Kidney glomerular epithelial cell (primary cell): Measurements from ENCODE around the gene CRYBG3.

Experiments
- DNase-seq: peaks from one replicate; lab custom pipeline; 2025; lab: John Stamatoyannopoulos, UW

The CRYBG3 gene

DNA sequence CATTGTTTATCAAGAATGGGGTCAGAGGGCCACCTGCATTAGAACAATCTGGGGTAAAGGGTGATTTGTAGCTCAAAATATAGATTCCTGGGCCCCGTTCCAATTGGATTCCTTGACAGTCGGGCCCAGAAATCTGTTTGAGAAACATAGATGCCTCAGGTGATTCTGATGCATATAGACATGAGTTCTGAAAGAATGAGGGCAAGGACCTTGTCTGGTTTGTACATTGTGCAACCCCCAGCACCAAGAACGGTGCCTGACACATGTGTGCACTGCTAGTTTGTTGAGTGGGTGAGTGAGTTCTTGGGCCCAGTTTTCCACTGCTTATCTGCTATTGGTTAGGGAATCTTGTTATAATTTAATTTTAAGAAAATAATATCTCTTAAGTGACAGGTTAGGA, 16.6 kb downstream of the CRYBG3 start:
- no peak for DNase-seq

- no peak for DNase-seq
These were observed 18.1 kb downstream of the CRYBG3 start for GRCh38 chr3:97839944-97840343.

DNA sequence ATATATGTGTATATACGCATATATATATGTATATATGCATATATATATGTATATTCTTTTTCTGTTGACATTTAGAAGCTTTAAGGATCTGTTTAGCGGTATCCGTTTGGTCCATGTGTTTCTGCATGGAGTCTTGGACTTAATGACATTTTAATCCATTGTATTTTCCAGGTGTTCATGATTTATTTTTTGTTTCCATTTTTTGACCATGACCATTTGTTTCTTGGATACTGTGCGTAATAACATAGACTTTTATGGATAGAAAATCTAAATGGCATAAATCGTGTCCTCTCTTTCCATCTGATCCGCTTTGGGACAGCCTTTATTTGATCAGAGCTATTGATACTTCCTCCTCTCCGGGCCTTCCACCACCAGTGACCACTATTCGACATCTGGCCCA, 19.5 kb downstream of the CRYBG3 start:
- DNase-seq: no peak

DNA sequence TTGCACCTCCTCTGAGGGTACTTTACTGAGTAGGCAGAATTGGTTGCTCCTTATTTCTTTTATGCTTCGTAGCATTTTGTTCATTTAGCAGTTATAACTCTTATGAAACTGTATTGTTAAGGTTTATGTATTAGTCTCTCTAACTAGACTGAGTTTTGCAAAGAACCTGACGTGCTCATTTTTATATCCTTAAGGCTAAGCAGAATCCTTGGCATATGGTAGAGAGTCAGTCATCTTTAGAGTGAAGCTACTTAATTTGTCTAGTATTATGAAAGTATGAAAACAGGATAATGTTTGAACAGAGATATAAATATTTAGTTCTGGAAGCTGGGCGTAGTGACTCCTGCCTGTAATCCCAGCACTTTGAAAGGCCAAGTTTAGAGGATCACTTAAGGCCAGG, 20.1 kb downstream of the CRYBG3 start:
- DNase-seq: no peak

- no peak for DNase-seq
These were observed 27.0 kb downstream of the CRYBG3 start for GRCh38 chr3:97848779-97849178.

DNA sequence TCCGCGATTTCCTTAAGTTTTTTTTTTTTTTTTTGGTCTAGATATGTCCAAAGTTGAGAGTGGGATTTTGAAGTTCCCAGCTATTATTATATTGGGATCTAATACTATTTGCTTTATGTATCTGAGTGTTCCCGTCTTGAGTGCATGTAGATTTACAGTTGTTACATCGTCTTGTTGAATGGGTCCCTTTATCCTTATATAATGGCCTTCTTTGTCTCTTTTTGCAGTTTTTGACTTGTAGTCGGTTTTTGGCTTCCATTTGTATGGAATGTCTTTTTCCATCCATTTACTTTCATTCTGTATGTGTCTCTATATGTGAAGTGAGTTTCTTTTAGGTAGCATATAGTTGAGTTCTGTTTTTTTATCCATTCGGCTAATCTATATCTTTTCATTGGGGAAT, 35.6 kb downstream of the CRYBG3 start:
- no peak for DNase-seq

DNA sequence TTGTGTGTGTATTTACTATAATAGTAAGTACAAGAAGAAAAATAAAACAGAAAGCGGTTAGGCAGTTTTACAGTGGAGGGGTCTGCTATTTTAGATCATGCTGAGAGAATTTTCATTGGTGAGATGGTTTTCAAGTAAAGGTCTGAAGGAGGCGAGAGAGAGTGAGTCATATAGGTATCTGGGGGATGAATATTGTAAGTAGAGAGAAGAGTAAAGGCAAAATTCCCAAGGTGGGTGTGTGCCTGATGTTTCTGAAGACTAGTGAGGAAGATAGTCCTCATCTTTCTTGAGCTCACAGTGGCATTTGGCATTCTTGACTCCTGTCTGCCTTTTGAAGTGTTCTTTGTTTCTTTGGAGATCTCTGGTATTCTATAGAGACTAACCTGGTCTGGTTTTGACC, 38.6 kb downstream of the CRYBG3 start:
- peak; percentile 1 for DNase-seq

DNA sequence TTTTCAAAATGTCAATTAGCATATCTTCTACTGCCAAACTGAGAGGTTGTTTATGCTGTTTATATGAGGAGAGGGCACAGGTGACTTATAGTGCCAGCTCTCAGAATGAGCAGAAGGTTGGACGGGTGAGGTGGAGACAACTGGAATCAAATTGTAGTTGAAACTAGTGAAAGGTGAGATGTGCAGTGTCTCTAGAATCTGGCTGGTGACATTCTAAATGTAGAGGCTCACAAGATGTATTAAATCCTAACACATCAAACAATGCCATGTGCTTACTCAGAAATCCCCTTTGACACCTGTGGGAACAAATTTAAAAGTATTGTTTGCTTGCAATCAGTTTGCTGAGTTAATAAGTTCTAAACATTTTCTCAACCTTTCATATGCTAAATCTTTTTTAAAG, 40.8 kb downstream of the CRYBG3 start:
- DNase-seq: no peak

- DNase-seq: peak; percentile 11
These were observed 41.2 kb downstream of the CRYBG3 start for GRCh38 chr3:97863031-97863430.

GRCh38 chr3:97863775-97864174, 42.0 kb downstream of the CRYBG3 start:
- DNase-seq: no peak

- DNase-seq: no peak
These were observed 49.4 kb downstream of the CRYBG3 start for GRCh38 chr3:97871186-97871585.

DNA sequence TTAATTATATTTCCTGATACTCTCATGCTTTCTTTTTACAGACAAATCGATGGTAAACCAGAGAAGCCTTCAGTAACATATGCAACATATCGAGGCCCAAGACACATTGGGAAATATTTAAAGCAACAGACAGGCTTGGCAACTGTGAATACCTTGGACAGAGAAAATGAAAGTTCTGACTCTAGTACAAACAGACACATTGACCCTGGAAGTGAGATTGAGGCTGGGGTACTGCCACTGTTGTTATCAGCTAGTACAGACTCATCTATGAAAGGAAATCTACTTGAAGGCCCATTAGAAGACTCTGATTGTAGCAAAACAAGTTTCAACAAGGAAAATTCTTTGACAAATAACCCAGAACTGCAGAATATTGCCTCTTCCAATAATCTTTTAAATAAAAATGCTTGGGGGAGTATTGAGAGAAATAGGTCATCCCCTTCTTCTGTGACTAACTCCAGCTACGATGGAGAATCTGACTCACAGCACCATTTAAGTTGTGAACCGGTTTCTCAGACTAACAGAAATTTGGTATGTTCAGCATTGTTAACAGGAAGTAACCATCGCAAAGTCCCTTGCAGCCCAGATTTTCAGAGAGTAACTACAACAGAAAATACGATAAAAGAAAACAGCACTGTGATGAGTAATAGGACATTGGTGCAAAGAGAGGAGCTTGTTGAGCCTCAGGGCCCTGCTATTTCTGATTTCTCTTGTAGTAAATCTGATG, 50.2 kb downstream of the CRYBG3 start:
- peak; percentile 81 for DNase-seq

DNA sequence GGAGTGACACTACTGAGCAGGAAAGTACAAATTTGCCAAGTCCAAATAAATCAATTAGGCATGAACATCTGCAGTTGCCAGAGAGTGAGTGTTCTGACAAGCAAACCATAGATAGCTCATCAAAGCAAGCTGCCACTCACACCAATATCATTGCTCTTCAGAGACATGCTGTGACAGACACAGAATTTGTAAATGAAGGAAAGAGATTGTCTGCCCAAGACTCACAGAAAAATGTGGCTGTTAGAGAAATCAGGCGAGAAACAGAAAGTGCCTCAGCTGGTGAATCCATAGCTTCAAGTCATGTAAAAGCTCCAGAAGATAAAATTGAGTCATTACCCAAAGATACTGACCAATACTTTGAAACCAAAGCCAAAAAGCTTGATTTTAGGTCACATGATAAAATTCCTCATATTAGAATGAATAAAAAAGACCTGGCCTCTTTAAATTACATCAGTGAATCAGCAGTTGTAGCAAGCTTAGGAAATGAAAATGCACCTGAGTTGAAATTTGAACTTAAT, 50.8 kb downstream of the CRYBG3 start:
- DNase-seq: no peak

- DNase-seq: peak; percentile 11
These were observed 58.5 kb downstream of the CRYBG3 start for GRCh38 chr3:97880267-97880666.

GRCh38 chr3:97882975-97883598, 61.3 kb downstream of the CRYBG3 start:
- DNase-seq: peak; percentile 61

DNA sequence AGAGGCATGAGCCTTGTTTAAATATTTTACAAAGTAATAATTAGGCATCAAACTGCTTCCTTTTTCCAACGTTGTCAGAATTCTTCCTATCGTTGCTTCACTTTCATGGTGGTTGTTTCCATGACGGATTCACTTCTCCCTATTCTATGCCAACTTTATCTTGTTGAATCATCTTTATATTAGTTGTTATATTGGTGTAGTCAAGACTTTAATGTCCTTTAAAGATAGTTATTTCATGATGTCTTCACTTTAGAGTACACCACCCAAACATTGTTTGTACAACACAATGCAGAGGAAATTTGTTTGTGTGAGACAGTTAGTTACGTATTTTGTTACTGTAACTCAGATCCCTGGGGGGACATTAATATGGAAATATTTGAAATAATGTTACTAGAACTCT, 61.9 kb downstream of the CRYBG3 start:
- DNase-seq: no peak

DNA sequence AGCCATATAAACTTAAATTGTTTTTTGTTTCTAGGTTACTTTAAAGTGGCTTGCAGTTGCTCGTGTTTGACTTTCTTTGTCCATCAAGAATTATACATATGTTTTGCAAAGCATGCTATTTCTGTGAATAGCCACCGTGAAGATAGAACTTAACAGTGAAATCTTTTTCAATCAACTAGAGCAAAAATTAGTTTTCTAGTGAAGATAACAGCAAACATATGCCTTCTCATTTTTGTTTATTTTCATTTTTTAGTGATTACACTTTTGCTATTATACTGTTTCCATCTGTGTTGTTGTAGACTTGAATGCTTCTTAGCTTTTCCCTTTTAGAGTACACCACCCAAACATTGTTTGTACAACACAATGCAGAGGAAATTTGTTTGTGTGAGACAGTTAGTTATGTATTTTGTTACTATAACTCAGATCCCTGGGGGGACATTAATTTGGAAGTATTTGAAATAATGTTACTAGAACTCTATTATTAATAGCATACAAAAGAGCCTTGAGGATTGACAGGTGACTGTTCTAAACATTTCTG, 62.8 kb downstream of the CRYBG3 start:
- DNase-seq: no peak

GRCh38 chr3:97885931-97886824, 64.4 kb downstream of the CRYBG3 start:
- DNase-seq: no peak

DNA sequence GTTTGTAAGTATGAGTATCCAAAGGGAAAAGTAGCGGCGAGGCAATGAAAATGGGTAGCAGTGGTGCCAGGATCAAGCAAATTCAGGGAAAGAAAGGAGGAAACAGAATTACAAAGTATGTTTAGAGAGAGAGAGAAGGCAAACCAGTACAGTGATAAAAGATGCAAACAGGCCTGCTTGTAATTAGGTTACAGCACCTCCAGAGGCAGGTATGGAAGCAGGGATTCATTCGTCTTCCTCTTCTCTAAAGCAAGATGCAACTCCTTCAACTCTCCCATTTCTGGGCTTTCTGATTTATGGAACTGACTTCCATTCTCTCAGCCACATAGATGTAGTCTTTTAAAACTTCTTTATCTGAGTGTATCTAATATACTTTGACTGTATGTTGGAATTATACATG, 68.0 kb downstream of the CRYBG3 start:
- no peak for DNase-seq

DNA sequence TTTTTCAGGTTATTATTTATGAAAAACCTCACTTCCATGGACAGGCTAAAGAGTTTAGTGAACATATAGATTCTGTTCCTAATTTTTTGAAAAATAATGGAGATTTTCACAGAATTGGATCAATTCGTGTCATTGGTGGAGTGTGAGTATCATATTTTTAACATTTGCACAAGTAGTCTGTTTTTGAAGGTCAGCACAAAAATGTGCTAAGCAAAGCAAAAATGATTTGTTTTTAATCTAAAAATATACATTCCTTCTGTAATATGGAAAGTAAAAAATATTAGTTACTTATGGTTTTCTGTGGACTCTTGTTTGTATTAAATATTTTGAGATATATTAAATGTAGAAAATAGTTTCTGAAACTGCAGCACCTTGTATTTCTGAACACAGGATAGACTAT, 71.0 kb downstream of the CRYBG3 start:
- DNase-seq: no peak

GRCh38 chr3:97895216-97895615, 73.4 kb downstream of the CRYBG3 start:
- no peak for DNase-seq

GRCh38 chr3:97896129-97896528, 74.3 kb downstream of the CRYBG3 start:
- no peak for DNase-seq
